Astrocyte of the cerebellum (primary cell): ENCODE data around the gene GPRC5C.

ENCODE experiments used
- DNase-seq: peaks from one replicate; pipeline ENCODE4 v3.0.0-alpha.2; 2011; ENCODE audit warnings: low read depth
- H3K4me3 ChIP-seq: 2 replicates; pipeline ENCODE4 v1.5.1; 2011; ENCODE audit warnings: mild to moderate bottlenecking, low read depth, low read length, moderate library complexity
- in situ Hi-C: cut with HindIII; loops from 2 replicates; pipeline ENCODE4 v1.10.0; 2017; ENCODE audit warnings: low sequenced_read_pairs
- TF ChIP-seq, protein P1 (sequence below): IDR thresholded peaks from 2 replicates; pipeline ENCODE4 v1.5.1; 2012; ENCODE audit warnings: low read length, low read depth, moderate library complexity, mild to moderate bottlenecking; ENCODE audit errors: missing control alignments

GPRC5C gene

DNA sequence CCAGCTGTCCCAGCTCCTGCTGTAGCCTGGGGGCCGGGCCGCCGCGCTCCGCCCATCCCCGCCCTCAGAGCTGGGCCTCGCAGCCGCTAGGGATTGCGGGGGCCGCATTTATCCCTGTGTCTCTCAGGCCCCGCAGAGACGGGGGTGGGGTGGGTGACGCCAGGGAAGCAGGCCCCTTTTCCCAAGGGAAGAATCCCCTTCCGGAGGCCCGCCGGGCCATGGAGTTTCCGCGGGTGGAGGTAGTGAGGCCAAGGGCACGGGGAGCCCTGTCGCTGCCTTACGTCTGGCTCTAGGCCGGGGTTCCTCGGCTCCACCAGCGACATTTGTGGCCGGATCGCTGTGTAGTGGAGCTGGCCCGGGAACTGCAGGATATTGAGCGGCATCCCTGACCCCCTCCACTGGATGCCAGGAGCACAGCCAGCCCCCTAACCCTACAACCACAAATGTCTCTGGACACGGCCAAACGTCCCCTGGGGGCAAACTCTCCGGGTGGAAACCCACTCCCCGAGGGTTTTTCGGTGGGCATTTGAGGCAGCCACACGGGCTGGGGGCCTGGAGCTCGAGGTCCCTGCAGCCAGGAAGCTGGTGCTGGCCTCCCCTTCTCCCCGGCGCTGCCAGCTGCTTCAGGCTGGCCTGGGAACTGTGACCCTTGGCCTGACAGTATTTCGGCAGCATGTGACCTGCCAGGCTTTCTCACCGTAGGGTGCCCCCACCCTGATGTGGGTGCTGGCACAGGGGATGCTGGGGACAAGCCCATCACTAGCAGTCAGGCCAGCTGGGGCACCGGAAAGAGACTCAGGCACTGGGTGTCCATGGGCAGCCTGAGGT, 22.5 kb downstream of the GPRC5C start:
- H3K4me3 ChIP-seq, result peak overlapping the region; percentile 25
- TF ChIP-seq, protein P1, sequence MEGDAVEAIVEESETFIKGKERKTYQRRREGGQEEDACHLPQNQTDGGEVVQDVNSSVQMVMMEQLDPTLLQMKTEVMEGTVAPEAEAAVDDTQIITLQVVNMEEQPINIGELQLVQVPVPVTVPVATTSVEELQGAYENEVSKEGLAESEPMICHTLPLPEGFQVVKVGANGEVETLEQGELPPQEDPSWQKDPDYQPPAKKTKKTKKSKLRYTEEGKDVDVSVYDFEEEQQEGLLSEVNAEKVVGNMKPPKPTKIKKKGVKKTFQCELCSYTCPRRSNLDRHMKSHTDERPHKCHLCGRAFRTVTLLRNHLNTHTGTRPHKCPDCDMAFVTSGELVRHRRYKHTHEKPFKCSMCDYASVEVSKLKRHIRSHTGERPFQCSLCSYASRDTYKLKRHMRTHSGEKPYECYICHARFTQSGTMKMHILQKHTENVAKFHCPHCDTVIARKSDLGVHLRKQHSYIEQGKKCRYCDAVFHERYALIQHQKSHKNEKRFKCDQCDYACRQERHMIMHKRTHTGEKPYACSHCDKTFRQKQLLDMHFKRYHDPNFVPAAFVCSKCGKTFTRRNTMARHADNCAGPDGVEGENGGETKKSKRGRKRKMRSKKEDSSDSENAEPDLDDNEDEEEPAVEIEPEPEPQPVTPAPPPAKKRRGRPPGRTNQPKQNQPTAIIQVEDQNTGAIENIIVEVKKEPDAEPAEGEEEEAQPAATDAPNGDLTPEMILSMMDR, result no peak
- DNase-seq, result no peak
- in situ Hi-C loops, result no loop called here

DNA sequence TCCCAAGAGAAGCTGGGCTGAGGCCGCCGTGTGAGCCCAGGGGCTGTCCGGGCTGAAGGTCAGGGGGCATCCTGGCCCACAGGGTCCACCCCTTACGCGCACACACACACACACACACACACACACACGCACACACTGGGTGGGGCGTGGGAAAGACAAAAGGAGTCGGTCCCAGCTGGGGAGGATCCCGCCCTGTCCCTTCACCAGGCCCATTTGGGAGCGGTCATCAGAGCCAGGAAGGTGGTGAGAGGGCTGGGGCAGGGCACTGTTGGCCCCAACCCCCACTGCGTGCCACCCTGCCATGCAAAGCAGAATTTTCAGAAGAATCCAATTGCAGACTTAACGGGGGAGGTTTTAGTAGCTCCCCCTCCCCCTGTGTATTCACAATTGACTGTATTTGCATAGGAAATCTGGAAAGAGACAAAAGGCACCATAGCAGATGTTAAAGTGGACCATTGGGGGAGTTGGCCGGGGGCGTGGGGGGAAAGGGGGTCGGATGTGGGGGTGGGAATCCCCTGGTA, 23.2 kb downstream of the GPRC5C start:
- no peak overlapping the region for H3K4me3 ChIP-seq
- TF ChIP-seq, protein P1, result no peak
- no peak for DNase-seq
- in situ Hi-C loops, result no loop called here

DNA sequence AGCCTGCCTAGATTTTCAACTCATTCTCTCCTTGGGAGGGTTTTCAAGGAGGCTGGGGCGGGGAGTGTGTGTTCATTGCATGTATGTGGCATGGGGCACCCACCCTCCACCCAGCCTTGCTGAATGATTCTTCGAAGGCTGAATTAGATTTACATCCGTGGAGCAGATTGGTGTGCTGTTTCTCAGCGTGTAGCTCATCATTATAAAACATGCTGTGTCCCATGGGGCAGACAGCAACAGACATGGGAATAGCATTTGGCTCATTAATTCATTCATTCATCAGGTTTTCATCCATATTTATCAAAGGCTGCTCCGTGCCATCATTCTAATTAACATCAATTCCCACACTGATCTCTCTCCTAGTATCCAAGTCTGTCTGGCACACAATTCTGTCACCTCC, 23.9 kb downstream of the GPRC5C start:
- in situ Hi-C loops, result no loop called here
- H3K4me3 ChIP-seq, result no peak overlapping the region
- TF ChIP-seq, protein P1, result no peak
- DNase-seq, result no peak

DNA sequence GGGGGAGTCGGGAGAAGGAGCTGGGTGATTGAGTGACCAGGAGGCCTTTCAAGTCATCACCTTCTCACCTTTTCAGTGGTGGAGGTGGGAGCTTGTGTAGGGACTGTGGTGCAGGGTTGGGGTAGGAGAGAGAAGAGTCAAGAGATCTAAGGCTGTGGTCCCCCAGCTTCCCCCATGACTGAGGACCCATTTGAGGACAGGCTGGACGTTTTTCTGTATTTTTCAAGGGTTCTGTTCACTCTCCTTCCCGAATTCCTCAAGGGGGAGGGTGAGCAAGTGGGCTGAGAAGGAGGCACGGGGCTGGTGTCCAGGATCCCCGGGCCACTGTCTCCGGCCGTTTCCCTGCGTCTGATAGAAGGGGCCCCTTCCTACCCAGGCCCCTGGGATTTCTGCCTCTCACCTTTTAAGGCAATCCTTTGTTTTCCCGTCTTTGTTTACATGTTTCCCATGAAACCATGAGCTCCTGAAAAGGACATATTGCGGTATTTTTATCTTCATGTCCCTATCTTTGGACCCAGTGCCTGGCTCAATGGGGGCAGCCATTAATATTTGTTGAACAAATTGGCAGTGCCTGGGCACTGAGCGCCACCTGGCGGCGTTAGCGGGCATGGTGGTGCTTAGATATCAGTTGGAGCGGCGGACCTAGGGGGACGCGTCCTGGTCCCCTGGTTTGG, 25.4 kb downstream of the GPRC5C start:
- DNase-seq, result peak; percentile 19

DNA sequence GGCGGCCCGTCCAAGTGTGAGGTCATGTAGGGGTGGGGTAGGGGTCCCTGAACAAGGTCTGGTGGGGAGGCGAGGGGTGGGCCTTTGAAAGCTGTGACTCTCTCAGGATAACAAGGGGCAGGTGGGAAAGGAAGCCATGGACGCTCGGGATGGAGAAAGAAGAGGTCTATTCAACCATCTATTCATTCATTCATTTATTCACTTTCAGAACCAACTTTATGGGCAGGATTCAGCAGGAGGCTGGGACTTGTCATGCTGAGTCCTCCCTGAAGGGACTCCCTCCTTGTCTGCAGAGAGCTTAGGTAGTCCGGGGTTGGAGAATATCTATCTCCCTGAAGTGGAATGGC, 25.9 kb downstream of the GPRC5C start:
- in situ Hi-C loops, result no loop called here
- DNase-seq, result no peak
- no peak overlapping the region for H3K4me3 ChIP-seq
- TF ChIP-seq, protein P1, result no peak

More for the DNA sequence above, 25.4 kb downstream of the GPRC5C start:
- no peak overlapping the region for H3K4me3 ChIP-seq
- in situ Hi-C loops, result no loop called here
- TF ChIP-seq, protein P1, result peak; percentile 94

DNA sequence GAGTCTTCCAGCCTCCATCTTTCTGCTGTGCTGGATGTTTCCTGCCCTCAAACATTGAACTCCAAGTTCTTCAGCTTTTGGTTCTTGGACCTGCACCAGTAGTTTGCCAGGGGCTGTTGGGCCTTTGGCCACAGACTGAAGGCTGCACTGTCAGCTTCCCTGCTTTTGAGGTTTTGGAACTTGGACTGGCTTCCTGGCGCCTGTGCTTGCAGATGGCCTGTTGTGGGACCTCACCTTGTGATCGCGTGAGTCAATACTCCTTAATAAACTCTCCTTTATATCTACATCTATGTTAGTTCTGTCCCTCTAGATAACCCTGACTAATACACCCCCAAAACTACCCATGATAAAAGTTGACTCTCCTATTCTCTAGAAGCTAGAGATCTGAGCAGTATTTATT, 26.9 kb downstream of the GPRC5C start:
- in situ Hi-C loops, result no loop called here
- TF ChIP-seq, protein P1, result no peak
- no peak for DNase-seq
- H3K4me3 ChIP-seq, result no peak overlapping the region
